Measurements from ENCODE around the gene PPIL4. TPM values are rescaled to one million over a fixed set of nuclear protein-coding genes. Genes with fewer than 3 reads are reported as not detected.

Gene PPIL4
- total RNA-seq, 1 experiment from 2014 or later: 36.9 TPM

DNA sequence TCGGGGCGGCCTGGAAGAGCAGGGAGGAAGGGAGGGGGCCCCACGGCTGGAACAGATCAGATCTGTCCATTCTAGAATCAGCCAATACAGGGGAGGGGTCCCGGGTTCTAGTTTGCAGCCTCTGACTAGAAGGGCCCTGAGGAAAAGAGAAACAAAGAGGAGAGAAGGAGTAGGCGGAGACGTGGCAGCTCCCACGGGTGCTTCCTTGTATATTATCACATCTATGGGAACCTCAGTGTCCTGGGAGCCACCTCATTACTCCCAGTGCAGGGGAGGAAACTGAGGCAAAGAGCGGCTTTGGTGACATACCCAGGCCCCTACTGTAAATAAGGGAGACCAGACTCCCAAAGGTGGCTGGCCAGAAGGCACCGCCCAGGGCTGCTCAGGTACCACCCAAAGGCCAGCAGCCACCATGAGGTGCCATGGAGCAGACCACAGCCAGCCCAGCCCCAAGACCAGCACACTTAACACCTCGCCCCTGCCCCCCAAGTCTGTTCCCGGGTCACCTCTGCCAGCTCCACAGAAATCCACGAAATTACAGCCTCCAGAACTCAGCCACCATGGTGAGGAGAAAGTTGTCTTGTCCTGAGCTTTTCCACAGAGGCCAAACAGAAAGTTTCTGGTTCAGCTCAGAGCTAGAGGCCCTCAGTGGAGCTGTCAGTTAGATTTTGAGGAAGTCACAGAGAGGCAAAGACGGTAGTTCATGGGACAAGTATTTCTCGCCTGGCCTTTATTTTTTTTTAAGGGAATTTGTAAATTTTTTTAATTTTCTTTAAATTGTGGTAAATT, 63.1 kb downstream of the PPIL4 start:
- H3K18ac ChIP-seq (ENCODE audit: insufficient read length, low read depth, low read length): no peak overlapping the region
- H3K14ac ChIP-seq (ENCODE audit: insufficient read depth, low read length): no peak overlapping the region
- Mint-ChIP-seq H3K4me1 (peaks cover 12 to 16% of the 10 kb centered on the region in 2 experiments), H3K4me3 (no peak overlapping the region), H3K27me3 (ENCODE audit: low read depth) (no peaks in the 10 kb centered on the region), H3K27ac (0 out of 7 replicates have a peak overlapping the region, but pooled peaks of 1 of the 3 experiments have one; percentile 54), H3K36me3 (ENCODE audit: insufficient read depth in 1 of 3, low read depth in 3 of 3) (no peaks in the 10 kb centered on the region), H3K9me3 (no peaks in the 10 kb centered on the region)
- no peak overlapping the region for H4K5ac ChIP-seq (ENCODE audit: insufficient read length, low read depth, low read length)
- H4K20me1 ChIP-seq (ENCODE audit: control insufficient read depth, insufficient read depth, insufficient read length): no peaks in the 10 kb centered on the region
- H4K91ac ChIP-seq (ENCODE audit: insufficient read length, low read depth, low read length): no peak overlapping the region
- no peak overlapping the region for H3K27ac ChIP-seq (ENCODE audit: insufficient read length, low read depth, low read length)
- no peak overlapping the region for H4K8ac ChIP-seq (replicated peaks; ENCODE audit: insufficient read length, low read depth, low read length)
- WGBS (ENCODE audit: extremely low coverage, insufficient read length, low lambda C conversion rate): no CpG with 5 or more reads among the region's 14 CpGs
- H2BK20ac ChIP-seq (ENCODE audit: low read depth, low read length, poor library complexity, severe bottlenecking): peak overlapping the region; percentile 84
- H3K27me3 ChIP-seq (ENCODE audit: insufficient read depth, low read length): no peaks in the 10 kb centered on the region
- no peak overlapping the region for H3K23ac ChIP-seq (ENCODE audit: insufficient read length, low read depth, low read length)
- H2BK12ac ChIP-seq (ENCODE audit: insufficient read length, low read depth, low read length): no peak overlapping the region
- no peaks in the 10 kb centered on the region for H3K9me3 ChIP-seq (ENCODE audit: control insufficient read depth, low read depth, low read length)
- no peak overlapping the region for H2BK5ac ChIP-seq (ENCODE audit: insufficient read length, low read length)
- H3K56ac ChIP-seq (ENCODE audit: insufficient read length, low read depth, low read length): no peak overlapping the region
- no peaks in the 10 kb centered on the region for H3K79me1 ChIP-seq (ENCODE audit: insufficient read depth, low read depth, low read length, poor library complexity, severe bottlenecking)
- H3K4ac ChIP-seq (ENCODE audit: low read depth, low read length): no peak overlapping the region
- no peak overlapping the region for H3K4me2 ChIP-seq (ENCODE audit: insufficient read depth, insufficient read length, low read length)
- H2AFZ ChIP-seq (ENCODE audit: low read length): no peak overlapping the region
- H3K23me2 ChIP-seq (ENCODE audit: insufficient read length, low read depth, low read length, poor library complexity, severe bottlenecking): no peaks in the 10 kb centered on the region
- no peaks in the 10 kb centered on the region for H3K4me1 ChIP-seq (ENCODE audit: insufficient read depth, low read length)
- H2BK120ac ChIP-seq (ENCODE audit: low read depth, low read length, poor library complexity, severe bottlenecking): no peak overlapping the region
- no peaks in the 10 kb centered on the region for H3K79me2 ChIP-seq (ENCODE audit: insufficient read depth, low read length)
- H2BK15ac ChIP-seq (ENCODE audit: low read depth, low read length): no peak overlapping the region
- no peak overlapping the region for H3K9ac ChIP-seq (ENCODE audit: extremely low read depth, insufficient read length, low read length)
- TF ChIP-seq, protein P1, sequence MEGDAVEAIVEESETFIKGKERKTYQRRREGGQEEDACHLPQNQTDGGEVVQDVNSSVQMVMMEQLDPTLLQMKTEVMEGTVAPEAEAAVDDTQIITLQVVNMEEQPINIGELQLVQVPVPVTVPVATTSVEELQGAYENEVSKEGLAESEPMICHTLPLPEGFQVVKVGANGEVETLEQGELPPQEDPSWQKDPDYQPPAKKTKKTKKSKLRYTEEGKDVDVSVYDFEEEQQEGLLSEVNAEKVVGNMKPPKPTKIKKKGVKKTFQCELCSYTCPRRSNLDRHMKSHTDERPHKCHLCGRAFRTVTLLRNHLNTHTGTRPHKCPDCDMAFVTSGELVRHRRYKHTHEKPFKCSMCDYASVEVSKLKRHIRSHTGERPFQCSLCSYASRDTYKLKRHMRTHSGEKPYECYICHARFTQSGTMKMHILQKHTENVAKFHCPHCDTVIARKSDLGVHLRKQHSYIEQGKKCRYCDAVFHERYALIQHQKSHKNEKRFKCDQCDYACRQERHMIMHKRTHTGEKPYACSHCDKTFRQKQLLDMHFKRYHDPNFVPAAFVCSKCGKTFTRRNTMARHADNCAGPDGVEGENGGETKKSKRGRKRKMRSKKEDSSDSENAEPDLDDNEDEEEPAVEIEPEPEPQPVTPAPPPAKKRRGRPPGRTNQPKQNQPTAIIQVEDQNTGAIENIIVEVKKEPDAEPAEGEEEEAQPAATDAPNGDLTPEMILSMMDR (conservative IDR thresholded peaks at IDR 0.05): no peak
- DNase-seq: no peak
- no peak overlapping the region for H2AK5ac ChIP-seq (ENCODE audit: insufficient read length, low read length)
- no peak overlapping the region for H3T11ph ChIP-seq (ENCODE audit: low read length)

Measured in H9 (cell line).